ENCODE measurements around the gene HOXB4.

DNA sequence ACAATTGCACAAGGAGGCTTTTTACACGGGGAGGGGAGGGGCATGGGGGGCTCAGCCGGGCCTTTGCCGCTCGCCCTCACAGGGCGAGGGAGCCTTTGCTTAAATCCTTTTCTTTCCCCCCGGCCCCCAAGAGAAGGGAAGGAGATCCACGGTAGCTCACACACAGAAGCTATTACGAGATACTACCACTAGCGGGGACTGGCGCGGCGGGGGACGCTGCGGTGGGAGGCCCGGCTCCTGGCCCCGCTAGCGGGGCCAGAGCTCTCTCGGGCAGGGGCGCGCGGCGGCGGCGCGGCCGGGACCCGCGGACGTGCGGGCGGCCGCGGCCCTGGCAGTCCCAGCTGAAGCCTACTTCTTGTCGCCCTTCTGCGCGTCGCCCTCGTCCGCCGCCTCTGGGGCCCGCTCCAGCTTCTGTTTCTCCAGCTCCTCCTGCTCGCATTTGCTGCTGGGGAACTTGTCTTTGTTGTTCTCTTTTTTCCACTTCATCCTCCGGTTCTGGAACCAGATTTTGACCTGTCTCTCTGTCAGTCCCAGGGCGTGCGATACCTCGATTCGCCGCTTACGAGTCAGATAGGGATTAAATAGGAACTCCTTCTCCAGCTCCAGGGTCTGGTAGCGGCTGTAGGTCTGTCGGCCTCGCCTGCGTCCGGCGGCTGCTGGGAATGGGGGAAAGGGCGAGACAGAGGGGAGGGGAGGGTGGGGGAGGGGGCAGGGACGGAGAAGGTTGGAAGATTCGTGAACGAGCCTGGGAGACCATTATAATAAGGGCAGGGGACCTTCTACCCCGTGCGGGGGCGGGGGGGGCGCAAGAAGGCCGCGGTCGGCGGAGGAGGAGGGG lies 34.9 kb upstream of the HOXB4 start:
- TF ChIP-seq, protein P1, sequence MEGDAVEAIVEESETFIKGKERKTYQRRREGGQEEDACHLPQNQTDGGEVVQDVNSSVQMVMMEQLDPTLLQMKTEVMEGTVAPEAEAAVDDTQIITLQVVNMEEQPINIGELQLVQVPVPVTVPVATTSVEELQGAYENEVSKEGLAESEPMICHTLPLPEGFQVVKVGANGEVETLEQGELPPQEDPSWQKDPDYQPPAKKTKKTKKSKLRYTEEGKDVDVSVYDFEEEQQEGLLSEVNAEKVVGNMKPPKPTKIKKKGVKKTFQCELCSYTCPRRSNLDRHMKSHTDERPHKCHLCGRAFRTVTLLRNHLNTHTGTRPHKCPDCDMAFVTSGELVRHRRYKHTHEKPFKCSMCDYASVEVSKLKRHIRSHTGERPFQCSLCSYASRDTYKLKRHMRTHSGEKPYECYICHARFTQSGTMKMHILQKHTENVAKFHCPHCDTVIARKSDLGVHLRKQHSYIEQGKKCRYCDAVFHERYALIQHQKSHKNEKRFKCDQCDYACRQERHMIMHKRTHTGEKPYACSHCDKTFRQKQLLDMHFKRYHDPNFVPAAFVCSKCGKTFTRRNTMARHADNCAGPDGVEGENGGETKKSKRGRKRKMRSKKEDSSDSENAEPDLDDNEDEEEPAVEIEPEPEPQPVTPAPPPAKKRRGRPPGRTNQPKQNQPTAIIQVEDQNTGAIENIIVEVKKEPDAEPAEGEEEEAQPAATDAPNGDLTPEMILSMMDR (IDR thresholded peaks at IDR 0.05 in 4 of 5, conservative IDR thresholded peaks at IDR 0.05 in 1 of 5) = peak in 3 of 5 experiments; percentile 13 to 27 (median 22)
- no peak for TF ChIP-seq POLR2A (IDR thresholded peaks at IDR 0.05)

Measured in gastrocnemius medialis (tissue), 4 donors.